A549 treated with dexamethasone at 1 μM for 4 hours (cell line): ENCODE results near the gene PATJ. TPM values are rescaled to one million over a fixed set of nuclear protein-coding genes. Genes with fewer than 3 reads are reported as not detected.

Source experiments
- total RNA-seq: library from RNA; stranded (reverse); fragments of 200-300 nt; extraction: Qiagen RNA extraction; gene quantifications from 5 replicates; pipeline ENCODE4 v1.2.3, GENCODE V29; 2022

The PATJ gene
- total RNA-seq = 2.9 to 4.7 TPM (median 4.0 TPM) in 5 replicates

GRCh38 chr1:61741711-61742619 lies at the start of gene PATJ:
TSS of gene PATJ (plus strand) at chr1:61742480. CDS start at chr1:61762893, 20,413 bp downstream.

GRCh38 chr1:61724813-61725694 lies 17.2 kb upstream of the PATJ start, which contains the start of gene TM2D1:
TSS of gene TM2D1 (minus strand) at chr1:61725141. CDS start at chr1:61725120, 21 bp downstream.

GRCh38 chr1:62194651-62195544 lies 452.6 kb downstream of the PATJ start, which contains the start of gene L1TD1:
TSS of gene L1TD1 (plus strand) at chr1:62194849. CDS start at chr1:62206629, 11,780 bp downstream.

Other genes starting within 250 kb of the PATJ start
- 23.1 to 31.0 TPM (median 25.2 TPM) in 5 replicates for gene TM2D1, start 17.3 kb upstream of the PATJ start, total RNA-seq